Activated CD4-positive, alpha-beta T cell treated with anti-CD3 and anti-CD28 coated beads for 4 hours (primary cell): ENCODE measurements around the gene CD74.

ENCODE experiments used
- DNase-seq, 2 donors: peaks; one replicate each; pipeline ENCODE4 v3.0.0-alpha.2; 2020

Gene CD74

DNA sequence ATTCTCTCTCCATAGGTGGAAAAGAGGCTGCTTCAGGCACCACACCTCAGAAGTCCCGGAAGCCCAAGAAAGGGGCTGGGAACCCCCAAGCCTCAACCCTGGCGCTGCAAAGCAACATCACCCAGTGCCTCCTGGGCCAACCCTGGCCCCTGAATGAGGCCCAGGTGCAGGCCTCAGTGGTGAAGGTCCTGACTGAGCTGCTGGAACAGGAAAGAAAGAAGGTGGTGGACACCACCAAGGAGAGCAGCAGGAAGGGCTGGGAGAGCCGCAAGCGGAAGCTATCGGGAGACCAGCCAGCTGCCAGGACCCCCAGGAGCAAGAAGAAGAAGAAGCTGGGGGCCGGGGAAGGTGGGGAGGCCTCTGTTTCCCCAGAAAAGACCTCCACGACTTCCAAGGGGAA is 16.4 kb downstream of the CD74 start:
- DNase-seq, result no peak

DNA sequence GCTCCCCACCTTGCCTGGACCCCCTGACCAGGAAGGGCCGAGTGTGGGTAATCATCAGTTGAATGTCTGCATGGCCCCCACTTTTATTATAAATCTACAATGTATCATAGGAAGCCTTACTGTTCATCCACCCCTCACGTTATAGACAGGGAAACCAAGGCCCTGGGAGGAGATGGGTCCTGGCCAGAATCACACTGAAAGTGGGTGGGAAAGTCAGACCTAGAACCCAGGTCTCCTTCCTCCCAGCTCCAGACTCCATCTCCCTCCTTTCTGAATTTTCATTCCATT is 17.1 kb downstream of the CD74 start:
- DNase-seq, result no peak

DNA sequence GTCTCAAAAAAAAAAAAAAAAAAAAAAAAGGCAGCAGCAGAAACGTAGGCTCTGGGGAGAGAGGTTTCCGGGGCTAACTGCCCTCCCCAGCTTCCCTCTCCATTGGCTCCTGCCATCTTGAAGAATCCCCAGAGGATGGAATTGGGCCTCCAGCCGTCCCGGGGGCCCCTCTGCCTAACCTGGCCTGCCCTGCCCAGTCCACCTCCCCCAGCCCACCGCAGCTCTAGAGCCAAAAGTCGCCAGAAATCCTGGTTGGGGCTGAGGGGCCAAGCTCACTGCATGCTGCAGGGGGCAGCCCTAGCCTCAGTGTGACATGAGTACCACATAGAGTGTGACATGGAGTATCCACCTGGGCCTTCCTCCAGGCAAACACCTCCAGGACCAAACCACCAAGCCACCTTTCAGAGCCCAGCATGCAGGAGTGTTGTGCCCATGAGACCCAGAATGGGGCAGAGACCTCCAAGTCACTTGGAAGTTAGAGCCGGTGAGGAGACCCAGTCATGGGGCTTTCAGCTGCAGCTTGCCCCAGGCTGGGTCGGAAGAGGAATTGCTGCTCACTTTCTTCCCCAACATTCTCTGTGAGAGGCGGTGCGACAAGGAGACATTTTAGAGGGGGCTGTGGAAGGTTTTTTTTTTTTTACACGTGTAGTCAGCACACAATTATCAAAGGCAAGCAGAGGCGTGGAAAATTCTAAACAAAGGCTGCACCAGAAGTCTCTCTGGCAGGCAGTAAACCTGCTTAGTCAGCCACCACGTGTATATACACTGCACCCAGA is 17.6 kb downstream of the CD74 start:
- no peak for DNase-seq

DNA sequence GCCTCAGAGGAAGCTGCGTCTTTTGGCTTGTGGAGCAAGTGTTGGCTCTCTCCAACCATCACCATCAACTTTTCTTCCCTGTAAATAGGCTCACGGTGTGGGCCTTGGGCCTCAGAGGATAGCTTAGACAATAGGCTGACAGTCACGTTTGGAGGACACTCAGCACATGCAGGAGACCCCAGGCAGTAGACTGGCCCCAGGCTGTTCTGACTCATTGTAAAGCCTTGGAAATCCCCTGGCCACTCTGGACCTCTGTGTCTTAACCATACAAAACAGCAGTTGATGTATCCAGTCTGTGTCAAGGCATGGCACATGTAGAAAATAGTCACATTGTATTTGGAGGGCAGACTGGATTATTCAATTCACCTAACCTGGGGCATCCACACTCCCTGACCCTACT is 18.6 kb downstream of the CD74 start:
- no peak for DNase-seq

DNA sequence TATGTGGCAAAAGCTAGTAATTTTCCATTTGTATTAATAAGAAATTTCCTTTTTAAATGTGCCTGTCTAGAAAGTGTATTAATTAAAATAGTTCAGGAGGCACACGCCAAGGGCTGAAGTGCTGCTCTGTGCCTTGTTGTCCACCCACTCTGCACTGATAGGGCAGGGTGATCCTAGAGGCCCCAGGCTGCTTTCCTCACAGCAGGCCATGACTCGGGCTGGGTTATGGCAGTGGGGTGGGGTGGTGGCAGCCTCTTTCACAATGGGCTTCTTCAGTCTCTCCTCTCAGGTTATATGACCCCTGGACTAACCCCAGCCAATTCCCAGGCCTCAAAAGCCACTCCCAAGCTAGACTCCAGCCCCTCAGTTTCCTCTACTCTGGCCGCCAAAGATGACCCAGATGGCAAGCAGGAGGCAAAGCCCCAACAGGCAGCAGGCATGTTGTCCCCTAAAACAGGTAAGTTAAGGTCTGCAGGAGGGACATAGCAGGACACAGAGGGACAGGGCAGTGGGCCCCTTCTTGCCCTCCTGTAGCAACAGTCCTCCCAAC is 19.5 kb downstream of the CD74 start:
- DNase-seq, result no peak

DNA sequence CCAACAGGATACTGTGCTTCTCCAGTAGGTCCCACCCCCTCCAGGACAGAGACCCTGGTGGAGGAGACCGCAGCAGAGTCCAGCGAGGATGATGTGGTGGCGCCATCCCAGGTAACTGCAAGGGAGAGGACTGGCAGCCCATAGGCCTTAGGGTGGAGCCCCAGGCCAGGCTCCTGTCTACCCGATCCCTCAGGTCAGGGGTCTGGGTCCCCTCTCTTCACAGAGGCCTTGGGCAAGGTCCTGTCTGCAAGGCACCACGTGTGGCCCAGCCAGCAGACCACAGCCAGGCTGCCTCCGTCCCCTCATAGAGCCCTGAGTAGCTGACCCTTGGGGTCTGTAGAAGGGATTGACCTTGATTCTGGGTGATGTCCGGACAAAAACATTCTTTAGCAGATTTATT is 20.0 kb downstream of the CD74 start:
- no peak for DNase-seq

DNA sequence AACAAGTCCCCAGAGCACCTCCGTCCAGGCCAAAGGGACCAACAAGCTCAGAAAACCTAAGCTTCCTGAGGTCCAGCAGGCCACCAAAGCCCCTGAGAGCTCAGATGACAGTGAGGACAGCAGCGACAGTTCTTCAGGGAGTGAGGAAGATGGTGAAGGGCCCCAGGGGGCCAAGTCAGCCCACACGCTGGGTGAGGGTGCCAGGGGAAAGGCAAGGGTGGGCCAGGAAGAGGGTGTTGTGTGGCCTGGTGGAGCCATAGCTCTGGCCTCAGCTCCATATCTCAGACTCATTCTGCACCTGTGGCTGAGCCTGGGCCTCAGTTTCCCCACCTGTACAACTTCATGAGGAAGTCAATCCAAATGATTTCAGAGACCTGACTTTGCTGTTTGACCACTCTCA is 20.7 kb downstream of the CD74 start:
- no peak for DNase-seq

DNA sequence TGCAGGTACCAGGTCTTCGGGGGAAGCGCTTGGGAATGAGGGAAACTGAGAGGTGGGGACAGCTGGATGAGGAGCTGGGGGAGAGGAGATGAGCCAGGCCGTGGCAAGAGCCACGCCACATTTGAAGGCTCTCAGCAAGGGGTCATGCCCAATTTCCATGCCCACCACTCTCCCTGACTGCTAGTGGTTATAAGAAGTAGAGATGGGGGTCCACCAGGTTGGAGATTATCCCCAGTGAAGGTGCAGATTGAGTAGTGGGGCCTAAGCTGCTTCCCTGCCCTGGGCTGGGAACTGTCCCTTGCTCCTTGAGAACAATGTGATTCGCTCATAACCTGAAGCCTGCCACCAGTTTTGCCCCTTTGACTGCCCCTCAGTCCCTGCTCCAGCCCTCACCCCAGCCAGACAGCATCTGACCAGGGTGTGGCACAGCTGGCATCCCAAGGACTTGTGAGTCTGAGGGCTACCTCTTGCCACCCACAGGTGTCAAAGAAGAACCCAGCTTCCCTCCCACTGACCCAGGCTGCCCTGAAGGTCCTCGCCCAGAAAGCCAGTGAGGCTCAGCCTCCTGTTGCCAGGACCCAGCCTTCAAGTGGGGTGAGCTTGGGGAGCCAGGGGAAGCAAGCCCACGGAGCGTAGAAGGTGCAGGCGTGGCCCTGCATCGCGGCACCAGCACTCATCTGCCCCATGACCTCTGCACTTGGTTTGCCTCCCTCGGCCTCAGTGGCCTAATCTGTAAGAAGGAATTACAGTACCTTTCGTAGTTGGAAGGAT is 21.5 kb downstream of the CD74 start:
- DNase-seq, result no peak

DNA sequence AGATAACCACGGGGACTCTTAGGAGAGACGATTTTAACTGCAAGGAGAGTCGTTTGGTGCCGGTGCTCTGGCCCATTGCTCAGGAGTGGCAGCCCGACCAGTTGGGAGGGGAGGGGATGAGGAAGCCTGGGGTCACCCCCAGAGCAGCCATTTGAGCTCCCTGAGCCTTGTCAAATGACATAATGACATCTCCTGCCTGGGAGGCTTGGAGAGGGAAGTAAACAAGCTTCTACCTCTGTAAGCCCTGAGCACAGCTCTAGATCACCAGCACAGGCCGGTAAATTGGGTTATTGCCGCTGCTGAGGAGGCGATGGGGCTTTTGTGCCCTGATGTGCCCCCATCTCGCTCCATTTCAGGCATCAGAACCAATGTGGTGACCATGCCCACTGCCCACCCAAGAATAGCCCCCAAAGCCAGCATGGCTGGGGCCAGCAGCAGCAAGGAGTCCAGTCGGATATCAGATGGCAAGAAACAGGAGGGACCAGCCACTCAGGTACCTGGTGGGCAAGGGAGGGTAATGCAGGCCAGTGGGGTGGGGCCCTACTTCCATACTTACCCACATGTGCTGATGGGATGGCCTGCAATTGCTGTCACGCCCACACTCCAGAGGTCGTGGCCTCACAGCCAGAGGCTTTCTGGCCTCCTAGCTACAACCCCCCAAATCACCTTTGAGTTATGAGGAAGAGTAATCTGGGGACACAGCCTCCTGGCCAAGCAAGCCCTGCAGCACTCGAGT is 23.0 kb downstream of the CD74 start:
- DNase-seq, result no peak

DNA sequence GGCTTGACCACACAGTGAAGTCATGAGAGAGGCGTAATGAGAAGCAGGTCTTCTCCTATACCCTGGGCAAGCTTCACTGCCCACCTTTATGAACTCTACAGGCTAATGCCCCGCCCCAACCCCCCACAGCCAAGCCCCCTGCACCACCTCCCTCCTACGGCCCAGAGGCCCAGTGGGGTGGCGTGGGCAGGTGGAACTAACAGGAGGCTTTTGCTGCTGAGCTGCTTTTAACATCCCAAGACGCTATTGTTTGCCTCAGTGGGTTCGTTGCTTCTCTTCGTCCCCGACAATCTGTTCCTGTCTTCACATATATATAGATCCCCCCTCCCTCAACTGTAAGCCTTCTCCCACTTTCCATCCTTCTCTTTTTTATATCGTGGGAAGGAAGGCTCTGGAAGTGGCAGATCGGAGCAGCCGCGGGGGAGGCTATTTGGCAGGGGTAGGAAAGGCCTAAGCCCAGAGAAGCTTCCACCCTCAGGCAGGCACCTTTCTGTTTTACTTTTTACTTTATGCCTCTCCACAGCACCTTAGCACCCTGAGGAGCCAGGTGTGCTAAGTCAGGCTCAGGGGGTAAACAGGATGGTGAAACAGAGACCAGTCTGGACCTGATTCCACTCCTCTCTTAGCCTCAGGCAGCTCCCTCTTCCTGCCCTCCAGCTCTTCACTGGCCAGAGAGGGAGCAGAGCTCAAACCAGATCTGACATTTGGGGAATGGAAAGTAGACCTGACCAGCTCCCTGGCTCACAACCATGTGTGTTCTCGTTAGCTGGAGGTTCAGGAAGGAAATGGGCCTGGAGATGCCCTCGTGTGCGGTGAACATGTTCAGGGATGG is 26.5 kb downstream of the CD74 start:
- DNase-seq, result no peak

DNA sequence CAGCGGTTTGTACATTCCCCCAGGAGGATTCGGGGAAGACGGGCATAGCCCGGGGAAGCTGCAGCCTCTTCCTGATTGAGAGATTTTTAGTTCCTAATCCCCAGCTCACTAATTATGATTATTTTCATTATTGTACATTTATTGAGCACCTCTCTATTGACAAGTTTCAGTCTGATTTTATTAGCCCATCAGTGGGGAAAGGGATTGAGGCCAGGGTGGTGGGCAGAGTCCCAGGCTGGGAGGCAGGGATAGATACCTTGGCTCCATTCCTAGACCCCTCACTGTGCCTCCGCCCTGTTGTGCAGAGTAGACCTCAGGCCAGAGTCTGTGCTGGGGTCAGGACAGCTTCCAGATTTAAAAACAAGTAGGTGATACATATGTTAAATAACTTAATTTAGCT is 28.0 kb downstream of the CD74 start:
- no peak for DNase-seq

DNA sequence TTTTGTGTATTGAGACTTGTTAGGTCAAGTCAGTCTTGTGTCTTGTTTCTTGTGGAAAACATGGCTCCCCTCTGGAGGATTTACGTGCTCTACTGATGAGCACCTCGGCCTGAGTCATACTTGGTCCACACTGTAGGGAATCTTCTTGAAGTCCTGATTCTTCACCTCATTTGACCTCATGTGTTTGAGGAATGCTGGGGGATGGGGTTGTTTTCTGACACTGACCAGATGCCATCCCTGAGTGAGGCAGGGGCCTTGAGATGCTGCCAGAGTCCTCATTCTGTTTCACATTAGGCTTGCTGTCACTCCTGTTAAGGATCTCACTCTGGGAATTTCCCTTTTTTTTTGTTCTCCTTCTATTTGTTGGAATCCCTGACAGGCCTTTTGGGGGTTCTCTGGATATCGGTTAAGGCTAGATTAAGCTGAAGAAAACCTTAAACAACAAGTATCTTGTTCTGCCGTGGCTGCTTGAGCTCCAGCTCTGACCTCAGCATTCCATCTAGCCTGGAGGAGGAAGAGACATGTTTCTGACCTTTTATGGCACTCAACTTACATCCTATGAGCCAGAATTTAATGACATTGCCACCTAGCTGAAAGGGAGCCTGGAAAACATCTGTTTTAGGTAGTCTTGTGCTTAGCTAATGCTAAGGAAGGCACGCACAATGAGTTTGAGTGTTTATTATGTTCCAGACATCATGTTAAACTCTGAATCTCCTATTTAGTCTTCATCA is 34.6 kb downstream of the CD74 start:
- no peak for DNase-seq

DNA sequence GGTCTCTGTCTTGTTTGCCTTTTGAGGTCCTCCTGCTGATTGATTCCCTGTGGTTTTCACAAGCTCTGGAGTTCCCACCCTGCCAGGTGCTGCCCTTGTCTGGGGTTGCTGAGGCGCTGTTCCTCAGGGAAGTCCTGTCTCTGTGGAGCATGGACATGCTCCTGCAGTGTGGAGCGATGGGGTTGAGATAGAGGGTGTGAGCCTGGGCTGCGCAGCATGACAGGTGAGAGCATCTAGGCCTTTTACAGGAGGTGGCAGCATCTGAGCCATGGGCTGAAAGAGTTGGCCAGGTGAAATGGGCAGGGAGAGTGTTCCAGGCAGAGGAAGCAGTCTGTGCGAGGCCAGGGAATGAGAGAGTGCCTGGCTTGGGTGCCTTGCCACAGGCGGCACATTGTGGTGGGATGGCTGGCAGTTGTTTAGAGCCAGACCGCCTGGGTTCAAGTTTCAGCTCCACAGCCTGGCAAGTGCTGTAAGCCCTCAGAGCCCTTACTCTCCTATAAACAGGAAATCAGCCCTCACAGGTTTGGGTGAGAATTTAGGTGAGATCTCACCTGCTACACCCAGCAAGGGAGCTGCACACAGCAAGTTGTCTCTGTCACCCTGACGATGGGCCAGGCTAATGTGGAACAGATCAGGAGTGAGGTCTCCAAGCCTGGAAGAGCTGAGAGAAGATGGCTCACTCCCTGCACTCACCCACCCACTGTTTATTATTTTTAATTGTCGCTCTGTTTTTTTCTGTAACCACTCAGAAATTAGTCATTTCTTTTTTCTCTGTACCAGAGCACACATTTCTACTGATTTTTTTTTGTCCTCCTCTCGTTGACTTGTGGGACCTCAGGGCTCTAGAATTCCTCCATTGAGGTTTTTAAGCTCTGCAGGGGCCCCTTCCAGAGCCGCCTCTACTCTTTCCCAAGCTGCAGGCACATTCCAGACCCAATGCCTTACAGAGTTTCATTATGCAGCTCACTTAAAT is 35.6 kb downstream of the CD74 start:
- no peak for DNase-seq

DNA sequence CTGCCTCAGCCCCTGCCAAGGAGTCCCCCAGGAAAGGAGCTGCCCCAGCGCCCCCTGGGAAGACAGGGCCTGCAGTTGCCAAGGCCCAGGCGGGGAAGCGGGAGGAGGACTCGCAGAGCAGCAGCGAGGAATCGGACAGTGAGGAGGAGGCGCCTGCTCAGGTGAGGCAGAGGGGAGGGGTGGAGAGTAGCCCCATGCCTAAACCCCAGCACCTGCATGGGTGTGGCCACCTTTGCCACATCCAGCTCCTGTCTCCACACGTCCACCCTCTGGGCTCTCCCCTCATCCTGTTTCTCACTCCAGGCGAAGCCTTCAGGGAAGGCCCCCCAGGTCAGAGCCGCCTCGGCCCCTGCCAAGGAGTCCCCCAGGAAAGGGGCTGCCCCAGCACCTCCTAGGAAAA is 38.1 kb downstream of the CD74 start:
- DNase-seq, result no peak

DNA sequence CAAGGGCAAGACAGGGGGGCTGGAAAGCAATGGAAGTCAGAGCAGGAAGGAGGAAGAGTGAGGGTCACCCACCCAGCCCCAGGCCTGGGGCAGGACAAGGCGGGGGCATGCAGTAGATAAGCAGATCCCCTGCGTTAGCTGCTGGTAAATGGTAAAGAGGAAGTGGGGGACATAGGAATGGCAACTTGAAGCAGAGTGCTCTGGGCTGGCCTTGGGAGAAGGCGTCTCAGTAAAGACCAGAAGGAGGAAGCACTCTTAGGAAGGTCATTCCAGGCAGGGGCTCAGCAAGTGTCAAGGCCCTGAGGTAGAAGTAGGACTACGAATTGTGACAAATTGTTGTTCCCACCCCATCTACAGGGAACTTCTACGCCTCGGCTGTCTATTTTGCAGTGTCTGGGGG is 40.1 kb downstream of the CD74 start:
- DNase-seq, result no peak

DNA sequence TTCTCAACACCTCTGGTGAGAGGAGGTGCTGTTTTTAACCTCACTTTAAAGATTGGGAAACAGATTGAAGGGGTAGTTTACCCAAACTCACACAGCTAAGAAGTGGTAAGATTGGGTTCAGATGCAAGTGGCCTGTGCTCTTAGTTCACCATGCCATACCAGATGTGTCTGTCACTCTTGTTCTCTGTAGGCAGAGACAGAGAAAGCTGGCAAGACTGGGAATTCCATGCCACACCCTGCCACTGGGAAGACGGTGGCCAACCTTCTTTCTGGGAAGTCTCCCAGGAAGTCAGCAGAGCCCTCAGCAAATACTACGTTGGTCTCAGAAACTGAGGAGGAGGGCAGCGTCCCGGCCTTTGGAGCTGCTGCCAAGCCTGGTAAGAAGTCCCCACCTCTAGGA is 44.2 kb downstream of the CD74 start:
- no peak for DNase-seq

DNA sequence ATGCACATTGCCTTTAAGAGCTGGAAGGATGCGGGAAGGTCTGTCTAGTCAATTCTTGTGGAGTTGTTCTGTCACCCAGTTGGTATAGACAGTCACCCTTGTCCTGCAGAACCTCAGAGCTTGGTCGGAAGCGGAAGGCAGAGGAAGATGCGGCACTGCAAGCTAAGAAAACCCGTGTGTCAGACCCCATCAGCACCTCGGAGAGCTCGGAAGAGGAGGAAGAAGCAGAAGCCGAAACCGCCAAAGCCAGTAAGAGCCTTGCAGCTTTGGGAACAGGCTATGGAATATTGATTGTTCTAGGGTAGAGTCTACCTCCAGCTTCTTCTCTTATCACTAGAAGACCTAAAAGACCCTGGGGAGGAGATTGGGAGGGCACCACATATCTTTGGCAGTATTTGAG is 48.7 kb downstream of the CD74 start:
- no peak for DNase-seq

DNA sequence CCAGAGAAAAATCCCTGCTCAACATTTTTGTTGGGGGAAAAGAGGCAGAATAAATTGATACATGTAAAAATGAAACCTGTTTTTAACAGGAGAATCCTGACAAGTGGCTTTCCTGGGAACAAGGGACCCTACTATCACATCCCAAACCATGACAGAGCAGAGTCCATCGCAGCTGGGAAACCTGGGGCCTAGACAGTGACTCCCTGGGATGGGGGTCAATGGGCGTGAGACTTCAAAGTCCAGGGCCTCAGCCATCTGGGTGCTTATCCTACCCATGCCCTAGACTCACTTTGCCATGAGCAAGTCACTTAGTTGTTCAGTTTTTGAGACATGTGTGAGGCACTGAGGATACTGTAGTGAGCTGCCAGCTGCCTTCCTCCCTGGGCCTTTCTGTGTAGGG is 49.5 kb downstream of the CD74 start:
- no peak for DNase-seq

DNA sequence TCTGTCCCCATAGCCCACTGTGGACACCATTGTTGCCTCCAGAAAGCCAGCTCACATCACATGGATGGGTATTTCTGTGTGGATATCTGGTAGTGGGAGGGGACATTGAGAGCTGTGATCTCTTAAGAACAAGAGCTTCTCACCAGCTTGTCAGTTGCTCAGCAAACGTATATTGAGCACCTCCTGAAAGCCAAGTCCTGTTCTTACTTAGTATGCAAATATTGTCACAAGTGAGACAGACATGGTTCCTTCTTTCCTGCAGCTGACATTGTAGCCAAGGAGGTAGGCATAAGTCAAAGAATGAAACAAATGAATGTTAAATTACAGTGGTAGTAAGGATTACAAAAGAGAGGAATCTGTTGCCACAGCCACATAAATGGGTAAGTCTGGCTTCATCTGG is 51.4 kb downstream of the CD74 start:
- DNase-seq, result no peak

DNA sequence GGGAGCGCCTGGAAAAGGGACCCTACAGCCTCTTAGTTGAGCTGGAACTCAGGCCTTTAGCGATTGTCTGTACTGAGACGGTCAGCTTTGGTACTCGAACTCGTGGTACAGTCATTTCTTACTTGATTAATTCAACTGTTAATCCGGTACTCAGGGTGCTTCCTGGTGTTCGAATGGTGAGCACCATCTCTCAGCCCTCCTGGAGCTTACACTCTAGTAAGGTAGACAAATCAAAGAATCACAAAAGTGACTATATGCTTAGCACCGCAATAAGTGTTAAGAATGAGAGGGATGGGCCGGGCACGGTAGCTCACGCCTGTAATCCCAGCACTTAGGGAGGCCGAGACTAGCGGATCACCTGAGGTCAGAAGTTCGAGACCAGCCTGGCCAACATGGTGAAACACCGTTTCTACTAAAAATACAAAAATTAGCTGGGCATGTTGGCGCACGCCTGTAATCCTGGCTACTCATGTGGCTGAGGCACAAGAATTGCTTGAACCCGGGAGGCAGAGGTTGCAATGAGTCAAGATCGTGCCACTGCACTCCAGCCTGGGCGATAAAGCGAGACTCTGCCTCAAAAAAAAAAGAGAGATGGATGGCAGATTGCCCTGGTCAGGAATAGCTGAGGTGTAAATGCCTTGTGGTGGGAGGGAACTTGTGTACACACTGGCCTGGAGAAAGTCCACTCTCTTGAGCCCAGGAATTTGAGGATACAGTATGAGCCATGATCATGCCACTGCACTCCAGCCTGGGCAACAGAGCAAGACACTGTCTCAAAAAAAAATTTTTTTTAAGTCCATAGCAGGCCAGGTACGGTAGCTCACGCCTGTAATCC is 54.2 kb downstream of the CD74 start:
- no peak for DNase-seq
